SU-DHL-6 (cell line): ENCODE data around the gene CPSF2.

Experiments used
- H2AFZ ChIP-seq: fragments of 200-600 bp; sonication (generic); 2 replicates; pipeline ENCODE4 v1.6.1; 2014; ENCODE audit warnings: low read depth, mild to moderate bottlenecking, moderate library complexity, mixed read lengths, antibody characterized with exemption, low read length; ENCODE audit not compliant: severe bottlenecking
- H3F3A ChIP-seq: fragments of 200-600 bp; shearing (Covaris generic); 2 replicates; pipeline ENCODE4 v1.6.0; 2016; ENCODE audit warnings: antibody characterized with exemption, mild to moderate bottlenecking; ENCODE audit not compliant: insufficient read depth
- H3K27ac ChIP-seq: fragments of 200-600 bp; sonication (generic); 2 replicates; pipeline ENCODE4 v1.5.1; 2016; ENCODE audit warnings: low read depth, mild to moderate bottlenecking, low read length, moderate library complexity, mixed read lengths
- H3K27me3 ChIP-seq: fragments of 200-600 bp; sonication (generic), shearing (Covaris generic); 2 replicates; pipeline ENCODE4 v1.6.0; 2014; ENCODE audit warnings: mild to moderate bottlenecking, low read length
- H3K36me3 ChIP-seq: fragments of 200-600 bp; sonication (generic); 2 replicates; pipeline ENCODE4 v1.6.1; 2014; ENCODE audit warnings: mild to moderate bottlenecking, low read length, mixed read lengths
- H3K4me2 ChIP-seq: fragments of 300-600, 200-600 bp; shearing (Covaris generic), sonication (generic); 2 replicates; pipeline ENCODE4 v1.6.0; 2014; ENCODE audit warnings: low read length, low read depth, mild to moderate bottlenecking; ENCODE audit not compliant: poor library complexity, severe bottlenecking
- H3K4me3 ChIP-seq: fragments of 200-600 bp; sonication (generic); 2 replicates; pipeline ENCODE4 v1.5.1; 2014; ENCODE audit warnings: antibody characterized with exemption, low read length, mild to moderate bottlenecking, mixed read lengths; ENCODE audit not compliant: insufficient read depth, poor library complexity, severe bottlenecking
- H3K79me2 ChIP-seq: fragments of 200-600 bp; sonication (generic); 2 replicates; pipeline ENCODE4 v1.6.1; 2014; ENCODE audit warnings: mild to moderate bottlenecking, low read length, moderate library complexity; ENCODE audit not compliant: insufficient read depth
- H3K9ac ChIP-seq: fragments of 200-600 bp; sonication (generic); 2 replicates; pipeline ENCODE4 v1.7.0; 2014; ENCODE audit warnings: mild to moderate bottlenecking, low read length
- H3K9me2 ChIP-seq: fragments of 200-600 bp; sonication (generic); replicated peaks from 2 replicates; pipeline ENCODE4 v1.6.1; 2014; ENCODE audit warnings: low read length; ENCODE audit not compliant: insufficient read depth
- H3K9me3 ChIP-seq: fragments of 200-600 bp; sonication (generic); 2 replicates; pipeline ENCODE4 v1.6.1; 2014; ENCODE audit warnings: low read length, mixed read lengths; ENCODE audit not compliant: insufficient read depth
- H4K20me1 ChIP-seq: fragments of 200-600 bp; sonication (generic); 2 replicates; pipeline ENCODE4 v1.6.1; 2014; ENCODE audit warnings: low read depth, mild to moderate bottlenecking, antibody characterized with exemption, low read length, moderate library complexity, mixed read lengths
- EZH2phosphoT487 ChIP-seq: fragments of 200-600 bp; sonication (generic), shearing (Covaris generic); conservative IDR thresholded peaks from 2 replicates; pipeline ENCODE4 v1.6.1; 2018; ENCODE audit warnings: mild to moderate bottlenecking, antibody characterized with exemption, low read length, moderate library complexity, mixed read lengths
- TF ChIP-seq, protein P1 (sequence below): fragments of 200-600 bp; sonication (generic); IDR thresholded peaks from one replicate; pipeline ENCODE4 v1.5.1; 2017; ENCODE audit warnings: antibody characterized with exemption, mild to moderate bottlenecking, low read length, moderate library complexity; ENCODE audit not compliant: insufficient read depth, poor library complexity, severe bottlenecking

Gene CPSF2

DNA sequence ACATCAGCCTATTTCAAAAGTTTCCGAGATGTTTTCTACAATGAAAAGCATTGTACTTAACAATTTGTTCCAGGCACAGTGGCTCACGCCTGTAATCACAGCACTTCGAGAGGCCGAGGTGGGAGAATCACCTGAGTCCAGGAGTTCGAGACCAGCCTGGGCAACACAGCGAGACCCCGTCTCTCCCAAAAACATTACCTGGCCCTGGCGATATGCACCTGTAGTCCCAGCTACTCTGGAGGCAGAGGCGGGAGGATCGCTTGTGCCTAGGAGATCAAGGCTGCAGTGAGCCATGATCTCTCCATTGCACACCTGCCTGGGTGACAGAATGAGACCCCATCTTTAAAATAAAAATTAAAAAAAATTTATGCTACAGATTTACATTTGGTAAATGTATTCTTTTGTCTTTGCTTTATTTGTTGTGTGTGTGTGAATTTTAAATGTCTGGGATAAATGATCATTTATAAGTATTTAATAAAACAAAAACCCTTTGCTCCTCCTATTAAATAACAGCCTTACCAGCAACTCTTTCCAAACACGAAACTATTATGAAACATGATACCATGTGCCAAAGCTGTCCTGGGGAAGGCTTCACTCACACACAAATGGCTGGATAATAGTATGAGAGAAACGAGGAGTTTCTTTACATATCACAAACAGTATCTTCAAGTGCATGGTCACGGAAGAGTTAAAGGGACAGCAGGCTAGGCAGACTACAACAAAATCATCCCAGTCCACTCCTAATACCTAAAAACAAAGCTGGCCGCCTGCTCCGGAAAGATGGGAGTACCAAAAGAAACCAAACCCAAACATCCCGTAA is 16.5 kb upstream of the CPSF2 start:
- H3K9me3 ChIP-seq: no peaks in the 10 kb centered on the region
- H3K27me3 ChIP-seq: no peaks in the 10 kb centered on the region
- no peaks in the 10 kb centered on the region for H3K36me3 ChIP-seq
- TF ChIP-seq, protein P1, sequence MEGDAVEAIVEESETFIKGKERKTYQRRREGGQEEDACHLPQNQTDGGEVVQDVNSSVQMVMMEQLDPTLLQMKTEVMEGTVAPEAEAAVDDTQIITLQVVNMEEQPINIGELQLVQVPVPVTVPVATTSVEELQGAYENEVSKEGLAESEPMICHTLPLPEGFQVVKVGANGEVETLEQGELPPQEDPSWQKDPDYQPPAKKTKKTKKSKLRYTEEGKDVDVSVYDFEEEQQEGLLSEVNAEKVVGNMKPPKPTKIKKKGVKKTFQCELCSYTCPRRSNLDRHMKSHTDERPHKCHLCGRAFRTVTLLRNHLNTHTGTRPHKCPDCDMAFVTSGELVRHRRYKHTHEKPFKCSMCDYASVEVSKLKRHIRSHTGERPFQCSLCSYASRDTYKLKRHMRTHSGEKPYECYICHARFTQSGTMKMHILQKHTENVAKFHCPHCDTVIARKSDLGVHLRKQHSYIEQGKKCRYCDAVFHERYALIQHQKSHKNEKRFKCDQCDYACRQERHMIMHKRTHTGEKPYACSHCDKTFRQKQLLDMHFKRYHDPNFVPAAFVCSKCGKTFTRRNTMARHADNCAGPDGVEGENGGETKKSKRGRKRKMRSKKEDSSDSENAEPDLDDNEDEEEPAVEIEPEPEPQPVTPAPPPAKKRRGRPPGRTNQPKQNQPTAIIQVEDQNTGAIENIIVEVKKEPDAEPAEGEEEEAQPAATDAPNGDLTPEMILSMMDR: no peak
- no peak for TF ChIP-seq EZH2phosphoT487
- H3K27ac ChIP-seq: no peak overlapping the region
- no peaks in the 10 kb centered on the region for H3K9me2 ChIP-seq
- H3K4me2 ChIP-seq: peak overlapping the region; percentile 83
- H3K9ac ChIP-seq: peak overlapping the region; percentile 66
- peaks cover 34% of the 10 kb centered on the region for H3K79me2 ChIP-seq
- H3K4me3 ChIP-seq: peak overlapping the region; percentile 93
- peaks cover 6% of the 10 kb centered on the region for H3F3A ChIP-seq
- H4K20me1 ChIP-seq: no peaks in the 10 kb centered on the region
- H2AFZ ChIP-seq: peak overlapping the region; percentile 39

DNA sequence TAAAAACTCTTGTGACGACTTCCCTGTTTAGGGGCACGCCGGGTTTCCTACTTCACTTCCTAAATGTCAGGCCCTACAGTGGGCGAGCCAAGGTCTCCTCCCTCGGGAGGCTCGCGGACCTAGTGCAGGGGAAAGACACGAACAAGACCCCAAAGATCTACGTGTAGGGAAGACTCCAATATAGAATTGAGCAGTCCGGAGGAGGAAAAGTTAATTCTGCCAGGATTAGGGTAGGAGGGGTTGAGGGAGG is 16.0 kb upstream of the CPSF2 start:
- Histone ChIP-seq H3K27ac (peak overlapping the region; percentile 30), H4K20me1 (no peaks in the 10 kb centered on the region), H3K9me2 (no peaks in the 10 kb centered on the region), H3K4me2 (peak overlapping the region; percentile 83), H3F3A (peaks cover 6% of the 10 kb centered on the region), H3K79me2 (peaks cover 29% of the 10 kb centered on the region), H3K36me3 (no peaks in the 10 kb centered on the region), H3K4me3 (peak overlapping the region; percentile 93), H2AFZ (peak overlapping the region; percentile 39), H3K9ac (peak overlapping the region; percentile 66), H3K27me3 (no peaks in the 10 kb centered on the region), H3K9me3 (no peaks in the 10 kb centered on the region)
- TF ChIP-seq EZH2phosphoT487: no peak
- TF ChIP-seq, protein P1: no peak

GRCh38 chr14:92106143-92106926 is 15.4 kb upstream of the CPSF2 start, which contains the start of gene ATXN3:
ATXN3 (minus strand) TSS chr14:92106582; CDS start chr14:92106552, 30 bp downstream.
- peak within 1 kb of the TSS; percentile 83 for H3K4me2 ChIP-seq
- no peaks in the 10 kb centered on the region for H3K27me3 ChIP-seq
- H3K27ac ChIP-seq: peak within 1 kb of the TSS; percentile 30
- peak within 1 kb of the TSS; percentile 93 for H3K4me3 ChIP-seq
- H3K9me2 ChIP-seq: no peaks in the 10 kb centered on the region
- H3K79me2 ChIP-seq: peaks cover 26% of the 10 kb centered on the region
- H3F3A ChIP-seq: peaks cover 6% of the 10 kb centered on the region
- TF ChIP-seq EZH2phosphoT487: no peak
- TF ChIP-seq, protein P1: peak; percentile 69
- peak within 1 kb of the TSS; percentile 96 for H2AFZ ChIP-seq
- H3K9me3 ChIP-seq: no peaks in the 10 kb centered on the region
- peak within 1 kb of the TSS; percentile 66 for H3K9ac ChIP-seq
- H3K36me3 ChIP-seq: no peaks in the 10 kb centered on the region
- no peaks in the 10 kb centered on the region for H4K20me1 ChIP-seq
